Bronchial smooth muscle cell (primary cell): ENCODE results near the gene SIAH1. TPM values are rescaled to one million over a fixed set of nuclear protein-coding genes. Genes with fewer than 3 reads are reported as not detected.

Experiments used
- total RNA-seq: library from RNA; depleted of rRNA; stranded (reverse); fragments of >200 nt; gene quantifications from 2 replicates; pipeline ENCODE4 v1.2.1, GENCODE V29; 2014

Gene SIAH1
- total RNA-seq: 28.7 and 30.9 TPM in 2 replicates

GRCh38 chr16:48385253-48386150 is at the start of gene SIAH1:
Gene SIAH1 (minus strand): TSS chr16:48385413. CDS start chr16:48362428, 22,985 bp downstream.

Other genes with a start within 250 kb of the SIAH1 start
- not detected in 2 replicates for gene ABCC12, start 229.4 kb downstream of the SIAH1 start, total RNA-seq
- gene LONP2, start 141.1 kb downstream of the SIAH1 start, total RNA-seq: 52.5 and 61.0 TPM in 2 replicates
- 0.26 and 0.32 TPM in 2 replicates for gene ABCC11, start 137.9 kb downstream of the SIAH1 start, total RNA-seq
- gene N4BP1, start 224.8 kb upstream of the SIAH1 start, total RNA-seq: 7.0 and 9.9 TPM in 2 replicates